CD14-positive monocyte (primary cell): ENCODE measurements around the gene SLC28A3. TPM values are rescaled to one million over a fixed set of nuclear protein-coding genes. Genes with fewer than 3 reads are reported as not detected.

Experiments
- DNase-seq, 3 donors: peaks; one replicate each; pipeline ENCODE4 v3.0.0-alpha.2; 2011 to 2022
- H2AFZ ChIP-seq: 2 replicates; pipeline ENCODE4 v1.6.0; 2012; ENCODE audit warnings: mild to moderate bottlenecking, low read depth, low read length, inconsistent platforms; ENCODE audit not compliant: insufficient read depth, poor library complexity, severe bottlenecking
- H3K27ac ChIP-seq, 2 donors: 1 replicate in 1 of 2; 2 replicates in 1 of 2; pipeline ENCODE4 v1.5.1; 2012 to 2013; ENCODE audit warnings: low read length in 2 of 2, control low read depth in 1 of 2, inconsistent platforms in 1 of 2, low read depth in 1 of 2, mild to moderate bottlenecking in 1 of 2
- H3K27me3 ChIP-seq, 2 donors: one replicate each; pipeline versions ENCODE4 v1.6.0 to v1.6.1; 2011 to 2013; ENCODE audit warnings: low read length in 2 of 2; ENCODE audit not compliant: control insufficient read depth in 2 of 2, insufficient read depth in 2 of 2
- H3K36me3 ChIP-seq, 2 donors: replicated peaks in 1 of 2; 1 replicate in 1 of 2; 2 replicates in 1 of 2; pipeline versions ENCODE4 v1.5.1 to v1.6.1; 2012 to 2013; ENCODE audit warnings: low read length in 2 of 2, control low read depth in 1 of 2, inconsistent platforms in 1 of 2, mild to moderate bottlenecking in 1 of 2; ENCODE audit not compliant: insufficient read depth in 2 of 2, control insufficient read depth in 1 of 2
- H3K4me1 ChIP-seq, 2 donors: 1 replicate in 1 of 2; 2 replicates in 1 of 2; pipeline versions ENCODE4 v1.5.1 to v1.6.1; 2012 to 2013; ENCODE audit warnings: low read length in 2 of 2, control low read depth in 1 of 2, inconsistent platforms in 1 of 2, mild to moderate bottlenecking in 1 of 2, moderate library complexity in 1 of 2; ENCODE audit not compliant: insufficient read depth in 2 of 2, control insufficient read depth in 1 of 2
- H3K4me2 ChIP-seq: replicated peaks from 2 replicates; pipeline ENCODE3; 2012; ENCODE audit warnings: low read length, moderate library complexity, mild to moderate bottlenecking; ENCODE audit not compliant: poor library complexity, severe bottlenecking; ENCODE audit errors: extremely low read depth
- H3K4me3 ChIP-seq, 3 experiments: fragments of 200-600 bp in 1 of 3; sonication (generic) in 1 of 3; replicated peaks in 1 of 3; 1 replicate in 2 of 3; 2 replicates in 1 of 3; pipeline ENCODE4 v1.5.1; 2011 to 2013; ENCODE audit warnings: low read length in 3 of 3, mild to moderate bottlenecking in 3 of 3, control low read depth in 2 of 3, low read depth in 2 of 3, inconsistent platforms in 1 of 3, moderate library complexity in 1 of 3
- H3K79me2 ChIP-seq: 2 replicates; pipeline ENCODE4 v1.6.0; 2012; ENCODE audit warnings: mild to moderate bottlenecking, control low read depth, inconsistent platforms, low read length, moderate library complexity; ENCODE audit not compliant: insufficient read depth
- H3K9ac ChIP-seq: 2 replicates; pipeline ENCODE4 v1.6.0; 2017; ENCODE audit warnings: low read length, mild to moderate bottlenecking; ENCODE audit not compliant: insufficient read depth, poor library complexity, severe bottlenecking
- H3K9me3 ChIP-seq, 2 donors: replicated peaks in 1 of 2; 1 replicate in 1 of 2; 2 replicates in 1 of 2; pipeline versions ENCODE4 v1.5.1 to v1.6.1; 2012 to 2013; ENCODE audit warnings: low read length in 2 of 2, control low read depth in 1 of 2; ENCODE audit not compliant: control insufficient read depth in 1 of 2, insufficient read depth in 1 of 2
- H4K20me1 ChIP-seq: 2 replicates; pipeline ENCODE4 v1.6.0; 2012; ENCODE audit warnings: mild to moderate bottlenecking, low read length, control low read depth, moderate library complexity; ENCODE audit not compliant: insufficient read depth
- H3K27ac Mint-ChIP-seq, 7 donors: one replicate each; pipeline ENCODE4 v1.8.0; 2020; ENCODE audit warnings: mild to moderate bottlenecking in 7 of 7, mixed read lengths in 7 of 7, moderate library complexity in 6 of 7, inconsistent platforms in 2 of 7
- H3K27me3 Mint-ChIP-seq, 3 donors: one replicate each; pipeline ENCODE4 v1.8.0; 2021 to 2022; ENCODE audit warnings: low read depth in 3 of 3, mild to moderate bottlenecking in 3 of 3, mixed read lengths in 3 of 3, moderate library complexity in 3 of 3, inconsistent platforms in 1 of 3
- H3K36me3 Mint-ChIP-seq, 2 donors: one replicate each; pipeline ENCODE4 v1.8.0; 2020; ENCODE audit warnings: mixed read lengths in 2 of 2, inconsistent platforms in 1 of 2, mild to moderate bottlenecking in 1 of 2
- H3K4me1 Mint-ChIP-seq: one replicate; pipeline ENCODE4 v1.8.0; 2020; ENCODE audit warnings: mild to moderate bottlenecking, mixed read lengths
- H3K4me3 Mint-ChIP-seq, 2 donors: one replicate each; pipeline ENCODE4 v1.8.0; 2020; ENCODE audit warnings: mild to moderate bottlenecking in 2 of 2, mixed read lengths in 2 of 2, moderate library complexity in 1 of 2
- H3K9me3 Mint-ChIP-seq, 7 donors: one replicate each; pipeline ENCODE4 v1.8.0; 2020 to 2022; ENCODE audit warnings: mixed read lengths in 7 of 7, mild to moderate bottlenecking in 6 of 7, moderate library complexity in 6 of 7, inconsistent platforms in 2 of 7
- CTCF ChIP-seq: fragments of 200-600 bp; IDR thresholded peaks from one replicate; pipeline ENCODE4 v1.8.0; 2022; ENCODE audit warnings: antibody characterized with exemption, mild to moderate bottlenecking
- WGBS: methylation state at CpG from one replicate; pipeline ENCODE4 v1.1.5; 2013; ENCODE audit warnings: missing lambda C conversion rate; ENCODE audit not compliant: insufficient coverage; 5-methylcytosine and 5-hydroxymethylcytosine counted together
- intact Hi-C, 2 donors: fragments of 100-400 bp; cut with micrococcal nuclease; formaldehyde crosslinking; loops; one replicate each; pipeline versions ENCODE4 v1.15.0 to v1.15.1; 2023
- polyA plus RNA-seq, 3 donors: library from polyadenylated mRNA; depleted of rRNA in 1 of 3; unstranded in 2 of 3; stranded (reverse) in 1 of 3; fragments of 300-500 nt in 2 of 3; fragments of >200 nt in 1 of 3; fragmentation: Illumina TruSeq in 2 of 3; gene quantifications; 1 replicate in 2 of 3; 2 replicates in 1 of 3; pipeline ENCODE4 v1.2.3, GENCODE V29; 2012 to 2021

The SLC28A3 gene
- polyA plus RNA-seq, 3 donors, result 1.9 TPM; not detected in 2

- no peaks in the 10 kb centered on the region for H3K79me2 ChIP-seq
- no peak for TF ChIP-seq CTCF
- H2AFZ ChIP-seq, result no peak overlapping the region
- H4K20me1 ChIP-seq, result no peaks in the 10 kb centered on the region
- peaks cover 0 to 2% of the 10 kb centered on the region in 2 donors for H3K36me3 Mint-ChIP-seq
- H3K4me1 Mint-ChIP-seq, result peaks cover 15% of the 10 kb centered on the region
- H3K9ac ChIP-seq, result no peak overlapping the region
- no peak overlapping the region for H3K27ac ChIP-seq
- no peak overlapping the region for H3K4me2 ChIP-seq
- intact Hi-C loops, result no loop called here
- H3K27me3 Mint-ChIP-seq, result peaks cover 0 to 5% (median 3%) of the 10 kb centered on the region in 3 donors
- no peaks in the 10 kb centered on the region for H3K36me3 ChIP-seq
- DNase-seq, result no peak
- no peak overlapping the region for H3K27ac Mint-ChIP-seq
- H3K4me3 ChIP-seq, result no peak overlapping the region
- H3K9me3 ChIP-seq, result no peaks in the 10 kb centered on the region
- H3K9me3 Mint-ChIP-seq, result peaks cover 0 to 3% (median 0%) of the 10 kb centered on the region in 7 donors
- H3K4me3 Mint-ChIP-seq, result no peak overlapping the region
- WGBS, result no CpG with 5 or more reads among the region's 1 CpG
- peaks cover 14 to 21% of the 10 kb centered on the region in 2 donors for H3K4me1 ChIP-seq
- H3K27me3 ChIP-seq, result no peaks in the 10 kb centered on the region
Observed at GRCh38 chr9:84304166-84304565, 36.4 kb downstream of the SLC28A3 start.

GRCh38 chr9:84303061-84303460 lies 37.5 kb downstream of the SLC28A3 start:
- peaks cover 0 to 3% (median 0%) of the 10 kb centered on the region in 7 donors for H3K9me3 Mint-ChIP-seq
- H3K27me3 Mint-ChIP-seq, result peaks cover 0 to 5% (median 3%) of the 10 kb centered on the region in 3 donors
- H3K4me1 Mint-ChIP-seq, result peaks cover 15% of the 10 kb centered on the region
- Histone ChIP-seq H3K79me2 (no peaks in the 10 kb centered on the region), H3K27me3 (no peaks in the 10 kb centered on the region), H3K27ac (no peak overlapping the region), H3K36me3 (no peaks in the 10 kb centered on the region), H2AFZ (no peak overlapping the region), H4K20me1 (no peaks in the 10 kb centered on the region), H3K4me2 (no peak overlapping the region), H3K4me3 (no peak overlapping the region), H3K4me1 (peaks cover 14 to 21% of the 10 kb centered on the region in 2 donors), H3K9me3 (no peaks in the 10 kb centered on the region), H3K9ac (no peak overlapping the region)
- no peak overlapping the region for H3K4me3 Mint-ChIP-seq
- H3K36me3 Mint-ChIP-seq, result peaks cover 0 to 2% of the 10 kb centered on the region in 2 donors
- intact Hi-C loops, result no loop called here
- TF ChIP-seq CTCF, result no peak
- no peak overlapping the region for H3K27ac Mint-ChIP-seq
- whole genome bisulfite sequencing, result 100% methylated on average over 1 of the region's 4 CpGs
- no peak for DNase-seq
